WTC11 (cell line): Measurements from ENCODE around the gene MFSD12. TPM values are rescaled to one million over a fixed set of nuclear protein-coding genes. Genes with fewer than 3 reads are reported as not detected.

Experiments
- E2F4 ChIP-seq: sonication (generic); formaldehyde crosslinking; IDR thresholded peaks from 2 replicates; pipeline ENCODE4 v1.8.1; 2022; ENCODE audit warnings: low read depth, mild to moderate bottlenecking, moderate library complexity, missing genetic modification reagents, borderline replicate concordance
- ESRRA ChIP-seq: sonication (generic); formaldehyde crosslinking; IDR thresholded peaks from 2 replicates; pipeline ENCODE4 v1.8.1; 2022; ENCODE audit warnings: mild to moderate bottlenecking, missing genetic modification reagents, borderline replicate concordance
- FOXP1 ChIP-seq: sonication (generic); formaldehyde crosslinking; IDR thresholded peaks from 2 replicates; pipeline ENCODE4 v1.8.0; 2022; ENCODE audit warnings: missing genetic modification reagents, mild to moderate bottlenecking, moderate library complexity, borderline replicate concordance
- GABPB1 ChIP-seq: sonication (generic); formaldehyde crosslinking; IDR thresholded peaks from 2 replicates; pipeline ENCODE4 v1.8.1; 2023; ENCODE audit warnings: mild to moderate bottlenecking, missing genetic modification reagents
- HMGA2 ChIP-seq: fragments of 250-450 bp; sonication (Bioruptor Pico); IDR thresholded peaks from 2 replicates; pipeline ENCODE4 v1.4.0; 2021; ENCODE audit warnings: mild to moderate bottlenecking, moderate library complexity
- JAZF1 ChIP-seq: fragments of 250-450 bp; sonication (Bioruptor Pico); IDR thresholded peaks from 2 replicates; pipeline ENCODE4 v1.9.0; 2021; ENCODE audit warnings: moderate library complexity, mild to moderate bottlenecking, inconsistent platforms
- NFE2L1 ChIP-seq: sonication (generic); formaldehyde crosslinking; IDR thresholded peaks from 2 replicates; pipeline ENCODE4 v1.8.1; 2023; ENCODE audit warnings: missing genetic modification reagents
- NR1H2 ChIP-seq: sonication (generic); formaldehyde crosslinking; IDR thresholded peaks from 2 replicates; pipeline ENCODE4 v1.9.0; 2021; ENCODE audit warnings: mild to moderate bottlenecking, moderate library complexity, missing genetic modification reagents
- PRDM15 ChIP-seq: sonication (generic); formaldehyde crosslinking; IDR thresholded peaks from 2 replicates; pipeline ENCODE4 v1.8.0; 2022; ENCODE audit warnings: missing genetic modification reagents
- SMAD4 ChIP-seq: sonication (generic); formaldehyde crosslinking; IDR thresholded peaks from 2 replicates; pipeline ENCODE4 v1.8.0; 2022; ENCODE audit warnings: mild to moderate bottlenecking, missing genetic modification reagents
- TEAD1 ChIP-seq: sonication (generic); formaldehyde crosslinking; IDR thresholded peaks from 2 replicates; pipeline ENCODE4 v1.8.0; 2022; ENCODE audit warnings: mild to moderate bottlenecking, missing genetic modification reagents
- ZBTB21 ChIP-seq: sonication (generic); formaldehyde crosslinking; IDR thresholded peaks from 2 replicates; pipeline ENCODE4 v1.8.1; 2023; ENCODE audit warnings: mild to moderate bottlenecking, missing genetic modification reagents, borderline replicate concordance
- ZNF532 ChIP-seq: fragments of 250-450 bp; sonication (Bioruptor Pico); IDR thresholded peaks from 2 replicates; pipeline ENCODE4 v1.9.0; 2021; ENCODE audit warnings: mild to moderate bottlenecking, borderline replicate concordance
- ZNF671 ChIP-seq: fragments of 250-450 bp; sonication (Bioruptor Pico); IDR thresholded peaks from 2 replicates; pipeline ENCODE4 v1.8.0; 2021; ENCODE audit warnings: mild to moderate bottlenecking
- ZSCAN18 ChIP-seq: fragments of 250-450 bp; sonication (Bioruptor Pico); IDR thresholded peaks from 2 replicates; pipeline ENCODE4 v2.1.2; 2022; ENCODE audit warnings: mild to moderate bottlenecking, moderate library complexity
- total RNA-seq: library from RNA; stranded (reverse); gene quantifications from 3 replicates; pipeline ENCODE4 v1.2.3, GENCODE V29; 2021

Gene MFSD12
- total RNA-seq, 1 experiment from 2014 or later, result 59.9 TPM

GRCh38 chr19:3555653-3556422, 1.5 kb downstream of the MFSD12 start (continued):
- TF ChIP-seq E2F4 (no peak), SMAD4 (CRISPR knock-in tag) (no peak), JAZF1 (CRISPR knock-in tag) (no peak), HMGA2 (CRISPR knock-in tag) (no peak), ZNF532 (no peak), ESRRA (no peak), ZBTB21 (CRISPR knock-in tag) (no peak), GABPB1 (CRISPR knock-in tag) (no peak), FOXP1 (CRISPR knock-in tag) (no peak), ZNF671 (no peak), NR1H2 (CRISPR knock-in tag) (no peak), TEAD1 (CRISPR knock-in tag) (no peak), ZSCAN18 (CRISPR knock-in tag) (no peak), PRDM15 (CRISPR knock-in tag) (no peak), NFE2L1 (CRISPR knock-in tag) (no peak)
- TF ChIP-seq, all 79 proteins: peak for 0
